Stimulated activated CD4-positive, alpha-beta T cell treated with anti-CD3 and anti-CD28 coated beads, Interleukin-2, amount 100 ng/mL, for 24 hours (primary cell): Measurements from ENCODE around the gene FARS2.

Experiments used
- DNase-seq, 2 donors: peaks; one replicate each; pipeline ENCODE4 v3.0.0-alpha.2; 2020

FARS2 gene

GRCh38 chr6:5249451-5250122 lies 11.7 kb upstream of the FARS2 start:
- no peak for DNase-seq

- no peak for DNase-seq
Measured at GRCh38 chr6:5250451-5250850, 10.9 kb upstream of the FARS2 start.

GRCh38 chr6:5250911-5251310 lies 10.4 kb upstream of the FARS2 start:
- no peak for DNase-seq

DNA sequence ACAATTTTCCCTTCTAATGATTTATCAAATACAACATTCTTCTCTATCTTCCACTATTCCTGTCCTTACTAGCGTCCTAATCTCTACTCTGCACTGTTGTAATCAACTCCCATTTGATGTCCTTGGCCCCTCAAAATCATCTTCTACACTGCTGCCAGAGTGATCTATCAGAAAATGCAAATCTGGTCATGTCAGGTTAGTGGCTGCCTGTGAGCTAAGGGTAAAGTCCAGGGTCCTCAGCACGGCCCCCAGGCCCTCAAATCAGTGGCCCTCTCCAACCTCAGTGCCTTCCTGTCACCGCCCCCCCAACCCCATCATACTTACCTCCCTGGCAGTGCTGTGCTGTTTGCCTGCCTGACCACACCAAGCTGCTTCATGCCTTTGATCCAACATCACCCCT lies 4.4 kb upstream of the FARS2 start:
- DNase-seq = no peak

DNA sequence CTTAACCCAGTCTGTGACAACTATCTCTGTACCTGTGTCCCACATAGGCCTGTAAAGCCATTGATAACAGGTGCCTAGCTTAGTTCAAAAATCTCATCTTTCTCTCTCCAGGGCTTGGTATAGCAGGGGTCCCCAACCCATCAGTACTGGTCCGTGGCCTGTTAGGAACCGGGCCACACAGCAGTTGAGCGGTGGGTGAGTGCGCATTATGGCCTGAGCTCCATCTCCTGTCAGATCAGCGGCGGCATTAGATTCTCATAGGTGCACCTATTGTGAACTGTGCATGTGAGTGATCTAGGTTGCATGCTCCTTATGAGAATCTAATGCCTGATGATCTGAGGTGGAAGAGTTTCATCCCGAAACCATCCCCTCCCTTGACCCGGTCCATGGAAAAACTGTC lies 3.9 kb upstream of the FARS2 start:
- DNase-seq = no peak

- DNase-seq = no peak
Measured at GRCh38 chr6:5259428-5259827, 1.9 kb upstream of the FARS2 start.

- DNase-seq = peak; percentile 69 to 79
Measured at GRCh38 chr6:5260111-5260620, 1.1 kb upstream of the FARS2 start.

DNA sequence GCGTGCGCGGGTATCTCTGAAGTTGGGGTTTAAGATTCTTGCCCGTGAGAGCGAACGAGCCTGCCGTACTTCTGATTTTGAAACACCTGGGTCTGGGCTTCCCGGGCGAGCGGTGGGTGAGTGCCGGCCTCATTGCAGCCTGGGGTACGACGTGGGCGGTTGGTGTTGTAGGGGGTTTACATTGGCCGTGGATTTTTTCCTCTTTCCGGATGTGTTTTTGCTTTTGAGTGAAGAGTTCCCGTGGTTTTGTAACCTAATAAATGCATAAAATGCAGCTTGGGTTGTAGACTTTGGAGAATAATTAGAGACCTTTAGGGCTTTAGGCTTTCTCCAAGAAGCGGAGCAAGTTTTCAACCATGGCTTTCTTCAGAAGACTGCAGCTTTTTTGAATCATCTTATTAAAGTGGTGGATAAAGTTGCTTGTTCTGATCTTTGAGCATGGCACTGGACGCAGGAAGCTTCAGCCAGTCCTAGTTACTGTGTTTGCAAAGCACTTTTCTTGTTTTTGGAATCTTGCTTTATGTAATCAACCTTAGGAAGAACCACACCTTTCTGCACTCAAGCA lies 314 bp downstream of the FARS2 start:
- DNase-seq = no peak

- DNase-seq = no peak
Measured at GRCh38 chr6:5266423-5266822, 5.1 kb downstream of the FARS2 start.

- DNase-seq = no peak
Measured at GRCh38 chr6:5270093-5270680, 8.9 kb downstream of the FARS2 start.

DNA sequence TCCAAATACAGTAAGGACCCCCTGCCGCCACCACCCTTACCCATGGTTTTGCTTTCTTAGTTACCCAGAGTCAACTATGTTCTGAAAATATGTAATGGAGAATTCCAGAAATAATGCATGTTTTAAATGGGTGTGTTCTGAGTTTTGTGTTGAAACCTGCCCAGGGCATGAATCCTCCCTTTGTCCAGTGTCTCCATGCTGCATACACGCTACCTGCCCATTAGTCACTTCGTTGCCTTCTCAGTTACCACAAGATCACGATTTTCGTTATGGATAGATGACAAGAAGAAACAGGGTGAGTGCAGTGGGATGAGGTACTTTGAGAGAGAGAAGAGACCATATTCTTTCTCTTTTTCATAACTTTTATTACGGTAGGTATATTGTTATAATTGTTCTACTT lies 10.6 kb downstream of the FARS2 start:
- no peak for DNase-seq

DNA sequence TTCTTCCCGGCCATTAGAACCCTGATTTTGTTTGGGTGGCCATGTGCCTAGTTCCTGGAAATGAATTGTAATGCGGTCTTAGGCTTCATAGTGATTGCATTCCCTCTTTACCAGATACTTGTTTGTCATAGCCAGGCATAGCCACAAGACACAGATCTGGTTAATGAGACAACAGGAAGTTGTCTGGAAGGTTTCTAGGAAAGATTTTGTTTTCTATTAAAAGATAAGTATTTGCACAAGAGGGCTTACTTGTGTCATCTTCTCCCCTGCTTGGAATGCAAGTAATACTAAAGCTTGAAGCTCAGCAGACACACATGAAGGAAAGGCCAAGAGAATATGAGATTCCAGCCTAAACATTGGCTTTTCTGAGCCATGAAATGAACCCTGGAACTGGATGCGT lies 12.9 kb downstream of the FARS2 start:
- DNase-seq = no peak

- DNase-seq = no peak
Measured at GRCh38 chr6:5275497-5275896, 14.2 kb downstream of the FARS2 start.

DNA sequence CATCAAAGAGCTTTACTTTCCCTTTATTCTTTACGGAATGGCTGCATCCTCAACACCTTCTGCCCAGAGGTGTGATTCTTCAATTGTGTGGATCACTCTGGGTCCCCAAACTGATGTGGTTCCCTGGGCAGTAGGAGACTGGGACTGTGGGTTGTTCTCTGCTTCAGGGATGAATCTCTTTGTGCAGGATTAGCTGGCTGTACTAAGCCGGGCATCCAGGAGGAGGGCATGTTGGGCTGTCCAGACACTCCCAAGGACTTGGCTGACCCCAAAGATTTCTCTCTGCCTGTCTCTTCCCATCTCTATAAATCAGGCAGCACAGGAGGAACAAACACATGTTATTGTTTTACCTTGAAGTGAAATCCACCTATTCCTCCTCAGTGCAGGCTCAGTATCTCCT lies 15.3 kb downstream of the FARS2 start:
- DNase-seq = no peak

DNA sequence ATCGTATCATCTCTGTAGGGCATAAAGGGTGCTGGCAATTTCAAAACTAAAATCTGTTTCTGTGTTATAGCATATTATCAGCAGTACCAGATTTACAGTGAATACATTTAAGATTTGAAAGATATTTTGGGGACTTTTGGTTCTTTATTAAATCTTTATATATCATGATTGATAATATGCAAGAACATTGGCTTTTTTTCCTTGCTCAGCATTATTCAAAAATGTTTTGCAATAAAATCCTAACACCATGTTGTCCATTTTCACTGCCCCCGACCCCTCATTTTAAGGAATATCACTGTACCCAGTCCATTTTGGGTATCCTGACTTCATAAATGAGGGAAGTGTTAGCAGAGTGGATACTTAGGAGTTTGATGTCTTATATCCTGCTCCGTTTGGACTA lies 16.3 kb downstream of the FARS2 start:
- no peak for DNase-seq

- DNase-seq = no peak
Measured at GRCh38 chr6:5278047-5278446, 16.7 kb downstream of the FARS2 start.

- no peak for DNase-seq
Measured at GRCh38 chr6:5278565-5279120, 17.3 kb downstream of the FARS2 start.

GRCh38 chr6:5279891-5280338 lies 18.6 kb downstream of the FARS2 start:
- DNase-seq = peak; percentile 23 to 30

DNA sequence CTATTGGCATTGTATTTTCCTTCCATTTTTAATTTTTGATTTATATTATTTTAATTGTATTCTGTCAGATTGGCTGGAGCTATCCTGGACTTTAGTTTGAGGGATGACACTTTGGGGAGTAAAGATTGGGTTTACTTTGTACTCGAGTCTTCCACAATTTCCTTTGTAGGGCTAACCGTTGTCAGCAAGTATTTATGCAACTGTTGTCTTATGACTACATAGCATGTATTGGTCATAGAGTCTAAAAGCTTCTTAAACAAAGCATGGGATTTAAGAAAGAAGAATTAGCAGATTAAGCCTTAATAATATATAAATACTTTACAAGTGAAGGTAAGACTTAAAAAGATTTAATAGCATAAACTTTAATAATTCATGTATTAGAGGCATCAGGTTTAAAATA lies 19.6 kb downstream of the FARS2 start:
- DNase-seq = no peak

- DNase-seq = no peak
Measured at GRCh38 chr6:5282191-5282623, 20.9 kb downstream of the FARS2 start.

- no peak for DNase-seq
Measured at GRCh38 chr6:5285081-5285480, 23.8 kb downstream of the FARS2 start.

DNA sequence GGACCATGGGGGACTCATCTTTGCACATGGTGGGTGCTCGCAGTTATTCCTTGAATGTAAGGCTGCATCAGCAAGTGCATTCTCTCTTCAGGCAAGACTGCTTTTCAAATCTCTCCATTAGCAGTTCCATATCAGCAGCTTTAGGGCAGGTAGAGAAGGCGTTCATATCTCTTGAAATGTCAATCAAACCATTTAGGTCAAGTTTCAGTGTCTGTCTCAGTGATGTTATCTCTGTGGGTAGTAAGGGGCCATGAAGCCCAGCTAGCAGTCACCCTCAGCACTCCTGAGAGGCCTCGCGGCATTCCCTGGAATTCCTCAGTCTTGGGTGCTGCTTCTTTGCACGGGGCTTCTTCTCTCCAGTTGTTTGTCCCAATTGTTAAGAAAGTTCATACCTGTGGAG lies 24.2 kb downstream of the FARS2 start:
- no peak for DNase-seq

DNA sequence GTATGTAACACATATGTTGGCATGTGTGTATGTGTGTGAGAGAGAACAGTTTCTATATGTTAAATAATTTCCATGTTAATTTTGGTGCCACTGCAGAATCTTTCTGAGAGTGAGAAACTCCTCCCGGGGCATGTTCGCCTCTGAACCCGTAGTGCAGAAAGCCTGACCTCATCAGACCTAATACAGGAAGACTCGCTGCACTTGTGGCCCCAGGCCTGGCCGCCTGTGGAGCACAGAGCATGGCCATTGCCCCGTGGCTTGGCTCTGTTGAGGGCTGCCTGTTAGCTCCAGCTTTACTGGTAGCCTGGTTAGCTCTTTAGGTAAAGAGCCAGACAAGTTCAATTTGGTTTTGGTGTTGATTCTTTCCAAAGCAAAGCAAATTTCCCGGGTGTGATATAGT lies 25.5 kb downstream of the FARS2 start:
- DNase-seq = no peak
